CD8-positive, alpha-beta memory T cell (primary cell): ENCODE results near the gene CARS1. TPM values are rescaled to one million over a fixed set of nuclear protein-coding genes. Genes with fewer than 3 reads are reported as not detected.

Experiments
- CTCF ChIA-PET: fragments of 350-600 bp; sonication (Branson Sonifier 250); formaldehyde crosslinking; loops from one replicate; lab custom pipeline; 2021; ENCODE audit warnings: antibody characterized with exemption; lab: Charles Lee
- POLR2A ChIA-PET: fragments of 350-600 bp; sonication (Branson Sonifier 250); formaldehyde crosslinking; loops from one replicate; lab custom pipeline; 2021; ENCODE audit warnings: antibody characterized with exemption; lab: Charles Lee
- DNase-seq, 5 donors: peaks; one replicate each; pipeline versions ENCODE4 v3.0.0 to v3.0.0-alpha.2; 2020 to 2022; ENCODE audit warnings: mixed read lengths in 1 of 5
- H3K27ac ChIP-seq: one replicate; pipeline ENCODE4 v1.7.0; 2013; ENCODE audit warnings: low read depth, mild to moderate bottlenecking, low read length, moderate library complexity
- H3K27me3 ChIP-seq: 2 replicates; pipeline ENCODE4 v1.7.0; 2013; ENCODE audit warnings: low read length, mild to moderate bottlenecking; ENCODE audit not compliant: insufficient read depth, poor library complexity, severe bottlenecking
- H3K36me3 ChIP-seq: 2 replicates; pipeline ENCODE4 v1.7.0; 2013; ENCODE audit warnings: mild to moderate bottlenecking, low read length, moderate library complexity; ENCODE audit not compliant: insufficient read depth
- H3K4me1 ChIP-seq: 2 replicates; pipeline ENCODE4 v1.7.0; 2013; ENCODE audit warnings: mild to moderate bottlenecking, low read length, moderate library complexity; ENCODE audit not compliant: insufficient read depth
- H3K4me3 ChIP-seq: 2 replicates; pipeline ENCODE4 v1.7.0; 2013; ENCODE audit warnings: mild to moderate bottlenecking, low read length
- H3K9me3 ChIP-seq: 2 replicates; pipeline ENCODE4 v1.7.0; 2013; ENCODE audit warnings: mild to moderate bottlenecking, low read length
- H3K27ac Mint-ChIP-seq, 8 donors: one replicate each; pipeline ENCODE4 v1.8.0; 2020 to 2021; ENCODE audit warnings: mixed read lengths in 8 of 8, mild to moderate bottlenecking in 6 of 8, inconsistent platforms in 3 of 8, moderate library complexity in 3 of 8
- H3K27me3 Mint-ChIP-seq, 2 donors: one replicate each; pipeline ENCODE4 v1.8.0; 2020 to 2021; ENCODE audit warnings: mixed read lengths in 2 of 2, mild to moderate bottlenecking in 1 of 2, moderate library complexity in 1 of 2
- H3K36me3 Mint-ChIP-seq, 3 donors: one replicate each; pipeline ENCODE4 v1.8.0; 2020 to 2021; ENCODE audit warnings: mixed read lengths in 3 of 3, inconsistent platforms in 1 of 3, mild to moderate bottlenecking in 1 of 3
- H3K4me1 Mint-ChIP-seq, 3 donors: one replicate each; pipeline ENCODE4 v1.8.0; 2020 to 2021; ENCODE audit warnings: mixed read lengths in 3 of 3, inconsistent platforms in 1 of 3, mild to moderate bottlenecking in 1 of 3
- H3K4me3 Mint-ChIP-seq, 7 donors: one replicate each; pipeline ENCODE4 v1.8.0; 2020 to 2021; ENCODE audit warnings: mixed read lengths in 7 of 7, mild to moderate bottlenecking in 6 of 7, moderate library complexity in 4 of 7, inconsistent platforms in 2 of 7
- H3K9me3 Mint-ChIP-seq, 5 donors: one replicate each; pipeline ENCODE4 v1.8.0; 2020 to 2022; ENCODE audit warnings: mixed read lengths in 5 of 5, mild to moderate bottlenecking in 3 of 5, moderate library complexity in 2 of 5, inconsistent platforms in 1 of 5
- polyA plus RNA-seq: library from polyadenylated mRNA; unstranded; fragments of 300-500 nt; fragmentation: Illumina TruSeq; gene quantifications from one replicate; pipeline ENCODE4 v1.2.3, GENCODE V29; 2021
- total RNA-seq, 2 experiments: library from RNA; stranded (reverse); gene quantifications; one replicate each; pipeline ENCODE4 v1.2.3, GENCODE V29; 2021

The CARS1 gene
- total and polyA plus RNA-seq, 3 experiments from 2014 or later, result 43.4 to 83.3 (median 81.2) TPM

DNA sequence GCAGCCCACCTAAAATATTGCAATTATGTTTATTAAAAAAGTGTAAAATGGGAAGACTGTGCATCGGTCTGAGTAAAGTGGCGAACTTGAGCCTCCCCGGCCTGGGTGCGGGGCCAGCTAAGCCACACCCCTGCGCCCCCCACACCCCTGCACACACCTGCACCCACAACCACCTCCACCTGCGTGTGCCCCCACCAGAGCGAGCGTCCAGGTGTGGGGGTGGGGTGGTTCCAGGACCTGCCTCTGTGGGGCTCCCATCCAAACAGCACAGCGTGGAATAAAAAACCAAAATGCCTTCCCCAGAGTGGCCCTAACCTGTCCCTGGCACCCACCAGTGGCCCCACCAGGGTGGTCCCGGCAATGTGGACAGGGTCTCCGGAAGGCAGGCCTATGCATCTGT lies 30.1 kb upstream of the CARS1 start:
- CTCF ChIA-PET, result no interaction called here
- Mint-ChIP-seq H3K36me3 (no peaks in the 10 kb centered on the region), H3K27me3 (peaks cover 7 to 8% of the 10 kb centered on the region in 2 donors), H3K4me1 (peaks cover 0 to 3% (median 2%) of the 10 kb centered on the region in 3 donors), H3K9me3 (no peaks in the 10 kb centered on the region), H3K4me3 (no peak overlapping the region), H3K27ac (no peak overlapping the region)
- no peak for DNase-seq
- no peaks in the 10 kb centered on the region for H3K4me1 ChIP-seq
- H3K27ac ChIP-seq, result no peak overlapping the region
- H3K4me3 ChIP-seq, result no peak overlapping the region
- H3K9me3 ChIP-seq, result no peaks in the 10 kb centered on the region
- POLR2A ChIA-PET, result no interaction called here
- no peaks in the 10 kb centered on the region for H3K27me3 ChIP-seq
- H3K36me3 ChIP-seq, result no peaks in the 10 kb centered on the region

DNA sequence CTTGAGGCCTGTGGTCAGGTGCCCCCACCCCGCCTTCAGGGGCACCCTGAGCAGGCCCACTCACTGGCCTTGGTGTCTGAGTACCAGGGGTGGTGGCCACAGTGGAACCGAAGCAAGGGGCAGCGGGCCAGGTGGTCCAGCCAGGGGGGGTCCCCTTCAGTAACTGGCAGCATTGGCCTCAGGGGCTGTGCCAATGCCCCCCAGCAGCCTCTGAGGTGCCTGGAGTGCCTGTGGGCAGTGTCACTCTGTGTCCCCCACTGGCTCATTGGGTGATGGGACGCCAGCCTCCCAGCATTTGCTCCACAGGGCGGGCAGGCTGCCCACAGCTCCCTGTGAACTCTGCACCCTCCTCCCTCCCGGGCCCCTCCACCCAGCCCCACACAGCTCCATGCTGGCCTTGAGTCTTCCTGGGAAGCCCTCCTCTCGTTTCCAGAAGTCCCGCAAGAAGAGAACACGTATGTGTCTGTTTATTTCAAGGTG lies 29.5 kb upstream of the CARS1 start:
- no peaks in the 10 kb centered on the region for H3K4me1 ChIP-seq
- CTCF ChIA-PET, result no interaction called here
- H3K27ac Mint-ChIP-seq, result no peak overlapping the region
- H3K27me3 ChIP-seq, result no peaks in the 10 kb centered on the region
- H3K4me3 ChIP-seq, result no peak overlapping the region
- DNase-seq, result no peak
- no peaks in the 10 kb centered on the region for H3K36me3 Mint-ChIP-seq
- H3K4me3 Mint-ChIP-seq, result no peak overlapping the region
- no peak overlapping the region for H3K27ac ChIP-seq
- no peaks in the 10 kb centered on the region for H3K9me3 ChIP-seq
- no peaks in the 10 kb centered on the region for H3K36me3 ChIP-seq
- H3K4me1 Mint-ChIP-seq, result no peaks in the 10 kb centered on the region
- H3K27me3 Mint-ChIP-seq, result peaks cover 4 to 5% of the 10 kb centered on the region in 2 donors
- no peaks in the 10 kb centered on the region for H3K9me3 Mint-ChIP-seq
- POLR2A ChIA-PET, result no interaction called here

DNA sequence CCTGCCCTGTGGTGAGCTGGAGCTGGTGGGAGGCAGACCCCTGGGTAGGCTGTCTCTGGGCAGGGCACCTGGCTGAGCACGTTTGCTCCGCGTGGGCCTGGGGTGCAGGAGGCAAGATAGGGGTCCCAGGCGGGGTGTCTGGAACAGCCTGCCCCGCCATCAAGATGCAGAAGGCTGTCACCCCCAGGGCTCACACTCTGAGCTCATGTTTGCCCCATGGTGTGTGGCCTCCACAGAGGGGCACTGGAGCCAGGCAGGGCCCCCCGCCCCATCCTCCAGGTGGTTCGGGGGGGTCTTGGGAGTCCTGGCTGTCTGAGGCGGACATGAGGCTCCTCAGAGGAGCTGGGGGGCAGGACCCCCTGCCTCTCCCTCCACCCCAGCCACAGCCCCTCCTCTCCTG lies 28.9 kb upstream of the CARS1 start:
- CTCF ChIA-PET, result interaction anchor here (1.1 kb wide), 2 partner anchors 49 to 193 kb away, joined by 3 read pairs; no protein-coding TSS in a partner anchor
- no peak overlapping the region for H3K4me3 Mint-ChIP-seq
- Histone ChIP-seq H3K36me3 (no peaks in the 10 kb centered on the region), H3K27me3 (no peaks in the 10 kb centered on the region), H3K9me3 (no peaks in the 10 kb centered on the region), H3K27ac (no peak overlapping the region), H3K4me1 (no peaks in the 10 kb centered on the region), H3K4me3 (no peak overlapping the region)
- H3K4me1 Mint-ChIP-seq, result no peaks in the 10 kb centered on the region
- POLR2A ChIA-PET, result no interaction called here
- H3K27ac Mint-ChIP-seq, result no peak overlapping the region
- no peaks in the 10 kb centered on the region for H3K36me3 Mint-ChIP-seq
- DNase-seq, result no peak
- peaks cover 4 to 5% of the 10 kb centered on the region in 2 donors for H3K27me3 Mint-ChIP-seq
- no peaks in the 10 kb centered on the region for H3K9me3 Mint-ChIP-seq

DNA sequence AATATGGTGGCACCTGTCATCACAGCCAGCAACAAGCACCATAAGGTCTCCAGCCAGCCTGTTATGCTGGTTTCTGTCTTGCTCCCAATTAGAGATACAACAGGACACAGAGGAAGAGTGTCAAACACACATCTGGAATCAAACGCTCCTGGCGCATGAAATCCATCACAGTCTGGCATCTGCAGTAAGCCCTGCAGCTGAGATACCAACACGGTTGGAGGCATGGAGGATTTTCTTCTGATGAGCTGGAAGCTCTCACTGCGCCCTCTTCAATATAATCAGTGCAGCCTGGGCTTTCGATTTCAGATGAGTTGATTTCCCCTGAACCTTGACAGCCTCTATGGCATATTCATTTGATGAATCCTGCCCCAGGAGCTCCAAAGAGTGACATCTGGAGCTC lies 27.8 kb upstream of the CARS1 start:
- no peaks in the 10 kb centered on the region for H3K9me3 ChIP-seq
- Mint-ChIP-seq H3K27me3 (peaks cover 2 to 5% of the 10 kb centered on the region in 2 donors), H3K9me3 (no peaks in the 10 kb centered on the region), H3K4me1 (no peaks in the 10 kb centered on the region), H3K36me3 (no peaks in the 10 kb centered on the region), H3K27ac (no peak overlapping the region), H3K4me3 (no peak overlapping the region)
- no peaks in the 10 kb centered on the region for H3K4me1 ChIP-seq
- no peak for DNase-seq
- ChIA-PET CTCF (interaction anchor here (1.1 to 1.6 kb wide), 3 partner anchors 48 to 552 kb away, joined by 3 to 9 read pairs (median 3); no protein-coding TSS in a partner anchor), POLR2A (no interaction called here)
- no peaks in the 10 kb centered on the region for H3K27me3 ChIP-seq
- H3K27ac ChIP-seq, result no peak overlapping the region
- no peak overlapping the region for H3K4me3 ChIP-seq
- no peaks in the 10 kb centered on the region for H3K36me3 ChIP-seq

DNA sequence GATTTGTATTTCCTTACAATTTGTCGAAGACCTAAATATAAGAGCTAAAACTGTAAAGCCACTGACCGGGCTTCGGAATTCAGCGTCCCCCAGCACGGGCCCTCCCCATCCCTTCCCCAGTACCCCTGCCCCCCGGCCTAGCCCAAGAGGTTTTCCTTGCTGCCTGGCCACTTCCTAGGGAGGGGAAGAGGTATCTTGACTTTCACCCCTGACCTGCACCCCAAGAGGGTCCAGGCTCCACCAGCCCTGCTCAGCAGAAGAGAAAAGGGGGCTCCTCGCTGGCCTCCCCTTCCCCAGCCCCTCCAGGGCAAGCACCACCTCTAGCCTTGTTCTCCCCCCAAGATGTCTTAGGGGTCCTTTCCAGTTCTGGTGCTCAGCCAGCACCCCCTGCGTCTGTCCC lies 26.1 kb upstream of the CARS1 start:
- no peak overlapping the region for H3K27ac Mint-ChIP-seq

DNA sequence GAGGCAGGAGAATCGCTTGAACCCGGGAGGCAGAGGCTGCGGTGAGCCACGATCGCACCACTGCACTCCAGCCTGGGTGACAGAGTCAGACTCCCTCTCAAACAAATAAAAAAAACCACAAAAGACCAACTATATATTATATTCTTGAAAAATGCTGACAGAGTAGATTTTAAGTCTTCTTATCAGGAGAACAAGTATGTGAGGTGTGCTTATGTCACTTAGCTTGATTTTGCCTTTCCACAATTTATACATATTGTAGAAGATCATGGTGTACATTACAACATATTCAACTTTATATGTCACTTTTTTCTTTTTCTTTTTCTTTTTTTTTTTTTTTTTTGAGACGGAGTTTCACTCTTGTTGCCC lies 24.1 kb upstream of the CARS1 start:
- Mint-ChIP-seq H3K27me3 (peaks cover 4 to 8% of the 10 kb centered on the region in 2 donors), H3K4me3 (no peak overlapping the region), H3K9me3 (no peaks in the 10 kb centered on the region), H3K4me1 (no peaks in the 10 kb centered on the region), H3K36me3 (no peaks in the 10 kb centered on the region), H3K27ac (no peak overlapping the region)
- H3K4me1 ChIP-seq, result no peaks in the 10 kb centered on the region
- H3K27ac ChIP-seq, result no peak overlapping the region
- no peaks in the 10 kb centered on the region for H3K9me3 ChIP-seq
- CTCF ChIA-PET, result interaction anchor here (1.4 kb wide), 1 partner anchor 11 kb away, joined by 3 read pairs; no protein-coding TSS in a partner anchor
- H3K27me3 ChIP-seq, result no peaks in the 10 kb centered on the region
- H3K4me3 ChIP-seq, result no peak overlapping the region
- no peak for DNase-seq
- POLR2A ChIA-PET, result no interaction called here
- no peaks in the 10 kb centered on the region for H3K36me3 ChIP-seq

More for the DNA sequence above, 26.1 kb upstream of the CARS1 start:
- Histone ChIP-seq H3K27me3 (no peaks in the 10 kb centered on the region), H3K4me3 (no peak overlapping the region), H3K9me3 (no peaks in the 10 kb centered on the region), H3K4me1 (no peaks in the 10 kb centered on the region), H3K36me3 (no peaks in the 10 kb centered on the region), H3K27ac (no peak overlapping the region)
- DNase-seq, result no peak
- no peak overlapping the region for H3K4me3 Mint-ChIP-seq
- H3K9me3 Mint-ChIP-seq, result no peaks in the 10 kb centered on the region
- no peaks in the 10 kb centered on the region for H3K4me1 Mint-ChIP-seq
- peaks cover 2 to 5% of the 10 kb centered on the region in 2 donors for H3K27me3 Mint-ChIP-seq
- H3K36me3 Mint-ChIP-seq, result no peaks in the 10 kb centered on the region
- ChIA-PET CTCF (no interaction called here), POLR2A (no interaction called here)

DNA sequence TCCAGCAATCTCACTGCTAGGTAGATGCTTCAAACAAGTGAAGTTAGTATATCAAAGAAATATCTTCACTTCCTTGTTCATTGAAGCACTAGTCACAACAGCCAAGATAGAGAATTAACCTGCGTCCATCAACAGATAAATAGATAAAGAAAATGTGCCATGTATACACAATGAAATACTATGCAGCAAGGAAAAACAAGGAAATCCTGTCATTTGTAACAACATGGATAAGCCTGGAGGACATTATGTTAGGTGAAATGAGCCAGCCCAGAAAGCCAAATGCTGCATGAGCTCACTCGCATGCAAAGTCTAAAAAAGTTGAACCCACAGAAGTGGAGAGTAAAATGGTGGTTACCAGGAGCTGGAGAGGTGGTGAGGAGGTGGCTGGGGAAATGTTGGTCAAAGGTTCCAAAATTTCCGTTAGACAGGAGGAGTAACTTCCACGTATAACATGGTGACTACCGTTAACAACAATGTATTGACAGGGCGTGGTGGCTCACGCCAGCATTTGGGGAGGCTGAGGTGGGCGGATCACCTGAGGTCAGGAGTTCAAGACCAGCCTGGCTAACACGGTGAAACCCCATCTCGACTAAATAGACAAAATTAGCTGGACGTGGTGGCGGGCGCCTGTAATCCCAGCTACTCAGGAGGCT lies 23.6 kb upstream of the CARS1 start:
- no peak overlapping the region for H3K4me3 Mint-ChIP-seq
- Histone ChIP-seq H3K9me3 (no peaks in the 10 kb centered on the region), H3K27me3 (no peaks in the 10 kb centered on the region), H3K36me3 (no peaks in the 10 kb centered on the region), H3K27ac (no peak overlapping the region), H3K4me1 (no peaks in the 10 kb centered on the region), H3K4me3 (no peak overlapping the region)
- CTCF ChIA-PET, result interaction anchor here (1.4 kb wide), 1 partner anchor 11 kb away, joined by 3 read pairs; no protein-coding TSS in a partner anchor
- no peaks in the 10 kb centered on the region for H3K36me3 Mint-ChIP-seq
- DNase-seq, result no peak
- H3K9me3 Mint-ChIP-seq, result no peaks in the 10 kb centered on the region
- H3K4me1 Mint-ChIP-seq, result no peaks in the 10 kb centered on the region
- POLR2A ChIA-PET, result no interaction called here
- H3K27ac Mint-ChIP-seq, result peak overlapping the region in 1 of 8 donors; percentile 54
- peaks cover 4 to 7% of the 10 kb centered on the region in 2 donors for H3K27me3 Mint-ChIP-seq

DNA sequence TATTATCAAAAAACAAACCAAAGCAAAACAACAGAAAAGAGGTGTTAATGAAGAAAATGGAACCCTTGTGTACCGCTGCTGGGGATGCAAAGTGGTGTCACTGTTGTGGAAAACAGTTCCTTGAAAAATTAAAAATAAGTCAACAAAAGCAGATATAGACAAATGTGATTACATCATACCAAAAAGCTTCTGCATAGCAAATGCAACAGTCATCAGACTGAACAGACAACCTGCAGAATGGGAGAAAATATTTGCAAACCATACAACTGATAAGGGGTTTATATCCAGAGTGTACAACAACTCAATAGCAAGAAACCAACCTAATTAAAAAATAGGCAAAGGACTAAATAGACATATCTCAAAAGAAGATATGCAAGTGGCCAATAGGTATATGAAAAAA lies 22.9 kb upstream of the CARS1 start:
- Mint-ChIP-seq H3K27ac (no peak overlapping the region), H3K4me1 (no peaks in the 10 kb centered on the region), H3K27me3 (peaks cover 3 to 4% of the 10 kb centered on the region in 2 donors), H3K9me3 (no peaks in the 10 kb centered on the region), H3K4me3 (no peak overlapping the region), H3K36me3 (no peaks in the 10 kb centered on the region)
- no peaks in the 10 kb centered on the region for H3K36me3 ChIP-seq
- no peaks in the 10 kb centered on the region for H3K4me1 ChIP-seq
- DNase-seq, result no peak
- no peak overlapping the region for H3K4me3 ChIP-seq
- POLR2A ChIA-PET, result no interaction called here
- CTCF ChIA-PET, result no interaction called here
- H3K27ac ChIP-seq, result no peak overlapping the region
- no peaks in the 10 kb centered on the region for H3K9me3 ChIP-seq
- no peaks in the 10 kb centered on the region for H3K27me3 ChIP-seq
